ENCODE data around the gene PHACTR1.

PHACTR1 gene

GRCh38 chr6:13280254-13280653, 563.7 kb downstream of the PHACTR1 start:
- TF ChIP-seq, protein P1, sequence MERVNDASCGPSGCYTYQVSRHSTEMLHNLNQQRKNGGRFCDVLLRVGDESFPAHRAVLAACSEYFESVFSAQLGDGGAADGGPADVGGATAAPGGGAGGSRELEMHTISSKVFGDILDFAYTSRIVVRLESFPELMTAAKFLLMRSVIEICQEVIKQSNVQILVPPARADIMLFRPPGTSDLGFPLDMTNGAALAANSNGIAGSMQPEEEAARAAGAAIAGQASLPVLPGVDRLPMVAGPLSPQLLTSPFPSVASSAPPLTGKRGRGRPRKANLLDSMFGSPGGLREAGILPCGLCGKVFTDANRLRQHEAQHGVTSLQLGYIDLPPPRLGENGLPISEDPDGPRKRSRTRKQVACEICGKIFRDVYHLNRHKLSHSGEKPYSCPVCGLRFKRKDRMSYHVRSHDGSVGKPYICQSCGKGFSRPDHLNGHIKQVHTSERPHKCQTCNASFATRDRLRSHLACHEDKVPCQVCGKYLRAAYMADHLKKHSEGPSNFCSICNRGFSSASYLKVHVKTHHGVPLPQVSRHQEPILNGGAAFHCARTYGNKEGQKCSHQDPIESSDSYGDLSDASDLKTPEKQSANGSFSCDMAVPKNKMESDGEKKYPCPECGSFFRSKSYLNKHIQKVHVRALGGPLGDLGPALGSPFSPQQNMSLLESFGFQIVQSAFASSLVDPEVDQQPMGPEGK (CRISPR knock-in tag; IDR thresholded peaks at IDR 0.05; ENCODE audit: borderline replicate concordance), result no peak
- TF ChIP-seq TSHZ2 (CRISPR knock-in tag; IDR thresholded peaks at IDR 0.05), result no peak
- TF ChIP-seq CSRNP3 (CRISPR knock-in tag; IDR thresholded peaks at IDR 0.05), result no peak
- TF ChIP-seq CREB5 (CRISPR knock-in tag; IDR thresholded peaks at IDR 0.05; ENCODE audit: low read depth), result no peak
- no peak for TF ChIP-seq TOX (CRISPR knock-in tag; IDR thresholded peaks at IDR 0.05; ENCODE audit: borderline replicate concordance)
- TF ChIP-seq ZNF565 (CRISPR knock-in tag; conservative IDR thresholded peaks at IDR 0.05; ENCODE audit: low read depth), result no peak
- TF ChIP-seq SNAI2 (CRISPR knock-in tag; IDR thresholded peaks at IDR 0.05), result no peak
- TF ChIP-seq, protein P2, sequence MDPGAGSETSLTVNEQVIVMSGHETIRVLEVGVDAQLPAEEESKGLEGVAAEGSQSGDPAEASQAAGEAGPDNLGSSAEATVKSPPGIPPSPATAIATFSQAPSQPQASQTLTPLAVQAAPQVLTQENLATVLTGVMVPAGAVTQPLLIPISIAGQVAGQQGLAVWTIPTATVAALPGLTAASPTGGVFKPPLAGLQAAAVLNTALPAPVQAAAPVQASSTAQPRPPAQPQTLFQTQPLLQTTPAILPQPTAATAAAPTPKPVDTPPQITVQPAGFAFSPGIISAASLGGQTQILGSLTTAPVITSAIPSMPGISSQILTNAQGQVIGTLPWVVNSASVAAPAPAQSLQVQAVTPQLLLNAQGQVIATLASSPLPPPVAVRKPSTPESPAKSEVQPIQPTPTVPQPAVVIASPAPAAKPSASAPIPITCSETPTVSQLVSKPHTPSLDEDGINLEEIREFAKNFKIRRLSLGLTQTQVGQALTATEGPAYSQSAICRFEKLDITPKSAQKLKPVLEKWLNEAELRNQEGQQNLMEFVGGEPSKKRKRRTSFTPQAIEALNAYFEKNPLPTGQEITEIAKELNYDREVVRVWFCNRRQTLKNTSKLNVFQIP (CRISPR knock-in tag; IDR thresholded peaks at IDR 0.05; ENCODE audit: borderline replicate concordance, low read depth), result no peak
- TF ChIP-seq ZNF8 (CRISPR knock-in tag; IDR thresholded peaks at IDR 0.05), result no peak
- no peak for TF ChIP-seq ARNTL (CRISPR knock-in tag; IDR thresholded peaks at IDR 0.05; ENCODE audit: borderline replicate concordance, low read depth)
- no peak for TF ChIP-seq ZFP30 (CRISPR knock-in tag; IDR thresholded peaks at IDR 0.05)
- TF ChIP-seq ISL1 (CRISPR knock-in tag; IDR thresholded peaks at IDR 0.05), result no peak
- no peak for TF ChIP-seq RARB (CRISPR knock-in tag; IDR thresholded peaks at IDR 0.05)
- ATAC-seq, result no peak

- no peak for TF ChIP-seq GLIS3 (CRISPR knock-in tag; IDR thresholded peaks at IDR 0.05)
- no peak for TF ChIP-seq SNAI2 (CRISPR knock-in tag; IDR thresholded peaks at IDR 0.05)
- no peak for TF ChIP-seq ISL1 (CRISPR knock-in tag; IDR thresholded peaks at IDR 0.05)
- no peak for TF ChIP-seq ZNF565 (CRISPR knock-in tag; conservative IDR thresholded peaks at IDR 0.05; ENCODE audit: low read depth)
- ATAC-seq, result no peak
Measured at GRCh38 chr6:13281686-13282085, 565.1 kb downstream of the PHACTR1 start.

DNA sequence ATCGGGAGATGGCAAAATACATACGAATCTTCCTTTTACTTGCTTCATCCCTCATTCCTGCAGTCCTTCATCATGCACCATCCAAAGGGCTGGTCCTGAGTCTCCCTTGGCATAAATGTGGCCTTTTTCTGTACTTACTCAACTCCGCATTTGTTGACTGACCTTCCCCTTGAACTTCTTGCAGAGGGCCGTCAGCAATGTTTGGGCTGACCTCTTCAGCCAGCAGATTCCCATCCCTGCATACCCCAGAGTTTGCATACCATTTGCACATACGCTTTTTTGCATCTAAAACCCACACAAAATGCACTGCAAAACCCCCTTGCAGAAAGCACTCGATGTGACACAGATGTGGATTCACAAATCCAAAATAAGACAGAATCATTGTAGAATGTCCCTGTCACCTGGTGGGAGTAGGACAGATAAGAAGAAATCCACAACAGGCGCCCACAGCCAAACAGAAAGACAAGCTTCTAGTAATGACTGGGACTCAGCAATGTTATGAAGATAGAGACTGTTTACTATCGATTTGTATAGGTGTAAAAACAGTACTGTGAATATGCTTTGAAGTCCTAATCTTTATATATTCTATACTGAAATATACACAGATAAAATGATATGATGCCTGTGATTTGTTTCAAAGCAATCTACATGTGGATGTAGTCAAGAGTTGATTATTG, 566.0 kb downstream of the PHACTR1 start:
- no peak for ATAC-seq
- TF ChIP-seq CSDC2 (CRISPR knock-in tag; IDR thresholded peaks at IDR 0.05) (no peak), GLIS3 (CRISPR knock-in tag; IDR thresholded peaks at IDR 0.05) (no peak), BACH2 (CRISPR knock-in tag; IDR thresholded peaks at IDR 0.05; ENCODE audit: borderline replicate concordance) (no peak), ZC3H10 (CRISPR knock-in tag; IDR thresholded peaks at IDR 0.05) (no peak), ZFP3 (CRISPR knock-in tag; IDR thresholded peaks at IDR 0.05) (no peak), SNAI2 (CRISPR knock-in tag; IDR thresholded peaks at IDR 0.05) (no peak), ZFP30 (CRISPR knock-in tag; IDR thresholded peaks at IDR 0.05) (no peak), ZNF70 (CRISPR knock-in tag; IDR thresholded peaks at IDR 0.05) (no peak), OSR1 (CRISPR knock-in tag; IDR thresholded peaks at IDR 0.05) (no peak), ESRRG (CRISPR knock-in tag; IDR thresholded peaks at IDR 0.05) (no peak), ZNF565 (CRISPR knock-in tag; conservative IDR thresholded peaks at IDR 0.05; ENCODE audit: low read depth) (no peak), CSRNP3 (CRISPR knock-in tag; IDR thresholded peaks at IDR 0.05) (no peak), ARNTL (CRISPR knock-in tag; IDR thresholded peaks at IDR 0.05; ENCODE audit: borderline replicate concordance, low read depth) (no peak), TSHZ2 (CRISPR knock-in tag; IDR thresholded peaks at IDR 0.05) (no peak)
- TF ChIP-seq, protein P1 (CRISPR knock-in tag; IDR thresholded peaks at IDR 0.05; ENCODE audit: borderline replicate concordance), result no peak

Measured in SK-N-SH treated with all-trans-retinoic acid at 6 μM for 48 hours (cell line).